Keratinocyte (primary cell): ENCODE data around the gene SASH1. TPM values are rescaled to one million over a fixed set of nuclear protein-coding genes. Genes with fewer than 3 reads are reported as not detected.

ENCODE experiments used
- DNase-seq: peaks from one replicate; pipeline ENCODE4 v3.0.0-alpha.2; 2011; ENCODE audit warnings: low read depth, missing footprints, low spot score
- FAIRE-seq: peaks from 2 replicates; lab custom pipeline; 2011; peaks lifted over from hg19 to GRCh38; lab: Jason Lieb, UNC
- H2AFZ ChIP-seq: 2 replicates; pipeline ENCODE4 v1.6.0; 2012; ENCODE audit warnings: low read length, control low read depth, inconsistent platforms; ENCODE audit not compliant: control insufficient read depth
- H3K27ac ChIP-seq: 2 replicates; pipeline ENCODE4 v1.5.1; 2011; ENCODE audit warnings: low read length; ENCODE audit not compliant: control insufficient read depth, insufficient read depth
- H3K27me3 ChIP-seq: 3 replicates; pipeline ENCODE4 v1.6.0; 2011; ENCODE audit warnings: low read length; ENCODE audit not compliant: control insufficient read depth, insufficient read depth; ENCODE audit errors: extremely low read depth
- H3K36me3 ChIP-seq, 2 experiments: 2 replicates in 1 of 2; 3 replicates in 1 of 2; pipeline ENCODE4 v1.5.1; 2011; ENCODE audit warnings: low read length in 2 of 2, mild to moderate bottlenecking in 1 of 2; ENCODE audit not compliant: control insufficient read depth in 2 of 2, insufficient read depth in 2 of 2; ENCODE audit errors: extremely low read depth in 1 of 2
- H3K4me1 ChIP-seq: 3 replicates; pipeline ENCODE4 v1.5.1; 2011; ENCODE audit warnings: low read length; ENCODE audit not compliant: control insufficient read depth, insufficient read depth; ENCODE audit errors: extremely low read depth
- H3K4me2 ChIP-seq: 3 replicates; pipeline ENCODE4 v1.6.0; 2011; ENCODE audit warnings: low read depth, low read length; ENCODE audit not compliant: control insufficient read depth, insufficient read depth; ENCODE audit errors: extremely low read depth
- H3K4me3 ChIP-seq, 3 experiments: fragments of 200-600 bp in 1 of 3; sonication (generic) in 1 of 3; 2 replicates in 2 of 3; 3 replicates in 1 of 3; pipeline ENCODE4 v1.5.1; 2011 to 2016; ENCODE audit warnings: low read length in 3 of 3, mild to moderate bottlenecking in 3 of 3, control low read depth in 2 of 3, inconsistent platforms in 1 of 3, low read depth in 1 of 3, mixed read lengths in 1 of 3, mixed run types in 1 of 3, moderate library complexity in 1 of 3; ENCODE audit not compliant: control insufficient read depth in 2 of 3, insufficient read depth in 2 of 3; ENCODE audit errors: extremely low read depth in 1 of 3
- H3K79me2 ChIP-seq: 2 replicates; pipeline ENCODE4 v1.6.0; 2012; ENCODE audit warnings: low read length; ENCODE audit not compliant: control insufficient read depth, insufficient read depth
- H3K9ac ChIP-seq: 3 replicates; pipeline ENCODE4 v1.6.0; 2011; ENCODE audit warnings: low read length; ENCODE audit not compliant: control insufficient read depth, insufficient read depth; ENCODE audit errors: extremely low read depth
- H3K9me1 ChIP-seq: 3 replicates; pipeline ENCODE4 v1.6.0; 2011; ENCODE audit warnings: low read length; ENCODE audit not compliant: control insufficient read depth, insufficient read depth; ENCODE audit errors: extremely low read depth
- H3K9me3 ChIP-seq: 2 replicates; pipeline ENCODE4 v1.5.1; 2012; ENCODE audit warnings: low read depth, low read length; ENCODE audit not compliant: control insufficient read depth
- H4K20me1 ChIP-seq: 3 replicates; pipeline ENCODE4 v1.6.0; 2011; ENCODE audit warnings: low read length; ENCODE audit not compliant: control insufficient read depth, insufficient read depth; ENCODE audit errors: extremely low read depth
- CTCF ChIP-seq, 3 experiments: IDR thresholded peaks in 1 of 3; conservative IDR thresholded peaks in 1 of 3; optimal IDR thresholded peaks in 1 of 3; 2 replicates in 2 of 3; 3 replicates in 1 of 3; pipeline versions ENCODE3 to v1.5.1; 2011; ENCODE audit warnings: low read length in 3 of 3, mild to moderate bottlenecking in 3 of 3, moderate library complexity in 2 of 3, control low read depth in 1 of 3, inconsistent platforms in 1 of 3; ENCODE audit not compliant: insufficient read depth in 2 of 3; ENCODE audit errors: extremely low read depth in 1 of 3
- EZH2 ChIP-seq: IDR thresholded peaks from one replicate; pipeline ENCODE4 v1.6.1; 2012; ENCODE audit warnings: inconsistent platforms, mild to moderate bottlenecking, low read length, moderate library complexity
- dilution Hi-C: fragments of 300-500 bp; cut with MboI; formaldehyde crosslinking; loops from one replicate; pipeline ENCODE4 v1.7.0; 2020; ENCODE audit warnings: low sequenced_read_pairs; ENCODE audit not compliant: extremely low pct_ligation_motif_present
- polyA plus RNA-seq, 5 experiments: library from polyadenylated mRNA; depleted of rRNA in 3 of 5; stranded (reverse) in 3 of 5; stranded (forward) in 1 of 5; unstranded in 1 of 5; fragments of >200 nt; gene quantifications; 1 replicate in 1 of 5; 2 replicates in 3 of 5; 3 replicates in 1 of 5; pipeline versions ENCODE4 v1.2.1 to v1.2.3, GENCODE V29; 2011 to 2012; ENCODE audit warnings: missing spikeins in 2 of 5, low read depth in 1 of 5, low replicate concordance in 1 of 5

SASH1 gene
- polyA plus RNA-seq, 1 donor (not counting 4 experiments of a cell fraction or from before 2014, with no cell fraction given), result 4.4 TPM

- no peaks in the 10 kb centered on the region for H3K79me2 ChIP-seq
These were observed 122.3 kb downstream of the SASH1 start for GRCh38 chr6:148465011-148465335.

GRCh38 chr6:148465670-148466069 lies 123.0 kb downstream of the SASH1 start:
- Histone ChIP-seq H3K27ac (no peak overlapping the region), H3K4me2 (no peak overlapping the region), H3K27me3 (no peaks in the 10 kb centered on the region), H2AFZ (no peak overlapping the region), H3K9ac (no peak overlapping the region), H3K4me1 (no peaks in the 10 kb centered on the region), H3K4me3 (no peak overlapping the region), H3K79me2 (no peaks in the 10 kb centered on the region), H3K9me1 (no peaks in the 10 kb centered on the region), H4K20me1 (no peaks in the 10 kb centered on the region), H3K9me3 (no peaks in the 10 kb centered on the region), H3K36me3 (no peaks in the 10 kb centered on the region)
- no peak for FAIRE-seq
- no peak for DNase-seq
- dilution Hi-C loops, result no loop called here
- no peak for TF ChIP-seq EZH2
- no peak for TF ChIP-seq CTCF (optimal IDR thresholded peaks at IDR 0.05 in 1 of 3, IDR thresholded peaks at IDR 0.05 in 1 of 3, conservative IDR thresholded peaks at IDR 0.05 in 1 of 3; ENCODE audit: extremely low read depth in 1 of 3, insufficient read depth in 2 of 3, low read length in 3 of 3)

More at GRCh38 chr6:148465011-148465335, 122.3 kb downstream of the SASH1 start:
- no peak for DNase-seq
- TF ChIP-seq EZH2, result no peak
- no peak for TF ChIP-seq CTCF (optimal IDR thresholded peaks at IDR 0.05 in 1 of 3, IDR thresholded peaks at IDR 0.05 in 1 of 3, conservative IDR thresholded peaks at IDR 0.05 in 1 of 3; ENCODE audit: extremely low read depth in 1 of 3, insufficient read depth in 2 of 3, low read length in 3 of 3)
- H3K4me1 ChIP-seq, result no peaks in the 10 kb centered on the region
- no peaks in the 10 kb centered on the region for H3K9me3 ChIP-seq
- no peak overlapping the region for H3K9ac ChIP-seq
- H2AFZ ChIP-seq, result no peak overlapping the region
- H3K4me2 ChIP-seq, result no peak overlapping the region
- H3K27ac ChIP-seq, result no peak overlapping the region
- H3K27me3 ChIP-seq, result no peaks in the 10 kb centered on the region
- no peaks in the 10 kb centered on the region for H3K36me3 ChIP-seq
- H3K9me1 ChIP-seq, result no peaks in the 10 kb centered on the region
- dilution Hi-C loops, result no loop called here
- H4K20me1 ChIP-seq, result no peaks in the 10 kb centered on the region
- H3K4me3 ChIP-seq, result no peak overlapping the region
- FAIRE-seq, result no peak
